HepG2 (cell line): ENCODE measurements around the gene BACH1. TPM values are rescaled to one million over a fixed set of nuclear protein-coding genes. Genes with fewer than 3 reads are reported as not detected.

ENCODE experiments used
- CENPT ChIP-seq: sonication (generic); formaldehyde crosslinking; IDR thresholded peaks from 2 replicates; pipeline ENCODE4 v1.8.0; 2022; ENCODE audit warnings: low read depth, mild to moderate bottlenecking, moderate library complexity, missing genetic modification reagents
- ETV5 ChIP-seq: IDR thresholded peaks from 2 replicates; pipeline ENCODE4 v1.6.1; 2018; ENCODE audit warnings: missing biosample characterization, missing genetic modification reagents, inconsistent platforms, borderline replicate concordance
- FOXA1 ChIP-seq, 2 experiments: fragments of 450-650 bp in 1 of 2; sonication (generic) in 1 of 2; formaldehyde crosslinking in 1 of 2; IDR thresholded peaks; 2 replicates each; pipeline versions ENCODE4 v1.4.0 to v1.6.1; 2016 to 2020; ENCODE audit warnings: missing genetic modification reagents in 1 of 2
- TBP ChIP-seq: sonication (generic); formaldehyde crosslinking; IDR thresholded peaks from 2 replicates; pipeline ENCODE4 v1.5.0; 2020; ENCODE audit warnings: missing genetic modification reagents
- TSC22D2 ChIP-seq: sonication (generic); formaldehyde crosslinking; IDR thresholded peaks from 2 replicates; pipeline ENCODE4 v1.5.1; 2020; ENCODE audit warnings: missing genetic modification reagents, mild to moderate bottlenecking, borderline replicate concordance
- YEATS2 ChIP-seq: sonication (generic); formaldehyde crosslinking; IDR thresholded peaks from 2 replicates; pipeline ENCODE4 v1.4.0; 2020; ENCODE audit warnings: missing genetic modification reagents, borderline replicate concordance
- ZBTB1 ChIP-seq: sonication (generic); formaldehyde crosslinking; IDR thresholded peaks from 2 replicates; pipeline ENCODE4 v1.4.0; 2020; ENCODE audit warnings: missing genetic modification reagents, borderline replicate concordance
- ZNF598 ChIP-seq: sonication (generic); formaldehyde crosslinking; IDR thresholded peaks from 2 replicates; pipeline ENCODE4 v1.5.1; 2020; ENCODE audit warnings: mild to moderate bottlenecking, missing genetic modification reagents, borderline replicate concordance
- polyA plus RNA-seq, 8 experiments: library from polyadenylated mRNA; depleted of rRNA in 3 of 8; stranded (reverse) in 7 of 8; unstranded in 1 of 8; fragments of >200 nt; fragmentation: Illumina TruSeq in 4 of 8; extraction: Trizol in 4 of 8; gene quantifications; 2 replicates each; pipeline versions ENCODE4 v1.2.1 to v1.2.3, GENCODE V29; 2011 to 2016; ENCODE audit warnings: low read depth in 4 of 8, missing spikeins in 1 of 8, mixed read lengths in 1 of 8; ENCODE audit not compliant: insufficient read depth in 1 of 8
- total RNA-seq, 5 experiments: library from RNA; depleted of rRNA; stranded (reverse); fragments of >200 nt; fragmentation: Illumina TruSeq; extraction: Trizol; gene quantifications; 2 replicates each; pipeline ENCODE4 v1.2.3, GENCODE V29; 2016; ENCODE audit warnings: low read depth in 1 of 5
- TF ChIP-seq, protein P1 (sequence below): sonication (generic); formaldehyde crosslinking; IDR thresholded peaks from 2 replicates; pipeline ENCODE4 v1.4.0; 2020; ENCODE audit warnings: missing genetic modification reagents, borderline replicate concordance
- TF ChIP-seq, protein P2 (sequence below): IDR thresholded peaks from 2 replicates; pipeline ENCODE4 v1.6.1; 2018; ENCODE audit warnings: missing genetic modification reagents
- TF ChIP-seq, protein P3 (sequence below): sonication (generic); formaldehyde crosslinking; IDR thresholded peaks from 2 replicates; pipeline ENCODE4 v1.5.0; 2020; ENCODE audit warnings: mild to moderate bottlenecking, missing genetic modification reagents
- TF ChIP-seq, protein P4 (sequence below): sonication (generic); formaldehyde crosslinking; IDR thresholded peaks from 2 replicates; pipeline ENCODE4 v1.5.0; 2020; ENCODE audit warnings: missing genetic modification reagents
- TF ChIP-seq, protein P5 (sequence below): fragments of 450-650 bp; IDR thresholded peaks from 2 replicates; pipeline ENCODE4 v1.6.1; 2016
- TF ChIP-seq, protein P6 (sequence below): sonication (generic); formaldehyde crosslinking; IDR thresholded peaks from 2 replicates; pipeline ENCODE4 v1.4.0; 2020; ENCODE audit warnings: missing genetic modification reagents

Gene BACH1
- total and polyA plus RNA-seq, 2 of the 13 experiments (the other 11 are each of a cell fraction or from before 2014, with no cell fraction given): 16.5 to 51.7 TPM

DNA sequence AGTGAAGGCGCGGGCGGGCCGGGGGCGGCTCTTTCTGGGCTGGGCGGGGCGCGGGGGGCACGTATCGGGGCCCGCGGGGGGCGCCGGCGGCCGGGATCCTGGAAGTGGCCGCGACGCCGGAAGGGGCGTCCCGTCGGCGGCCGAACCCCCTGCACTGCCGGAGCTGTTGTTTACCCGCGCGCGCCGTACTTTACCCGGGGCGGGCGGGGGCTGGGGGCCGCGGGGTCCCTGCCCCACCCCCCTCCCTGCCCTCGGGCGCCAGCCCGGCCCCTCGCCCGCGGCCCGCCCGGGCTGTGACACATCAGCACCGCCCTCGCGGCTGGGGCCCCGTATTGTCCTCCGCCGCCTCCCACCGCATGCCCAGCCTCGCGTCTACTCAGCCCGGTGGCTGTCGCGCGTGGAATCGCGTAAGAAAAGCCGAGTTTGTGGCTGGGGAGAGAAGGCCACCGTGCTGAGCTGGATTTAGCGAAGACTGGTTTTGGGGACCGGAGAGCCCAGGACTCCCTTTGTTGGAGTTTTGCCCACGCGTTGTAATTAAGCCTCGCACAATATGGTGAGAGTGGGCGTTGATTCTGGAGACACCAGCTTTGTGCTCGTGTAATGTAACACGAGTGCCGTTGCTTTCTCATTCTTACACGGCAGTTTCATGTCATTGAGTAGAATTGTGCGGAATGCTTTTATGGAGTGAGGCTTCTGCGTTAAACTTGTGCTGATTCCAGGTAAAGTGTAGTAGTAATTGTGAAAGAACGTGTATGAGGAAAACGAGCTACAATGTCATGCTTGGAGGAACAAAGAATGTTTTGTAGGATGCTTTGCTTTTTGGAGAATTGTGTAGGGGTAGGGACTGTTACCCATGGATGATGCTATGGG, 559 bp downstream of the BACH1 start (continued):
- TF ChIP-seq FOXA1 (IDR thresholded peaks at IDR 0.05): no peak
- peak; percentile 52 for TF ChIP-seq FOXA1 (CRISPR knock-in tag; IDR thresholded peaks at IDR 0.05)
- TF ChIP-seq ETV5 (CRISPR knock-in tag): peak; percentile 13; the same call in 1 of the 2 replicates
- TF ChIP-seq, protein P1, sequence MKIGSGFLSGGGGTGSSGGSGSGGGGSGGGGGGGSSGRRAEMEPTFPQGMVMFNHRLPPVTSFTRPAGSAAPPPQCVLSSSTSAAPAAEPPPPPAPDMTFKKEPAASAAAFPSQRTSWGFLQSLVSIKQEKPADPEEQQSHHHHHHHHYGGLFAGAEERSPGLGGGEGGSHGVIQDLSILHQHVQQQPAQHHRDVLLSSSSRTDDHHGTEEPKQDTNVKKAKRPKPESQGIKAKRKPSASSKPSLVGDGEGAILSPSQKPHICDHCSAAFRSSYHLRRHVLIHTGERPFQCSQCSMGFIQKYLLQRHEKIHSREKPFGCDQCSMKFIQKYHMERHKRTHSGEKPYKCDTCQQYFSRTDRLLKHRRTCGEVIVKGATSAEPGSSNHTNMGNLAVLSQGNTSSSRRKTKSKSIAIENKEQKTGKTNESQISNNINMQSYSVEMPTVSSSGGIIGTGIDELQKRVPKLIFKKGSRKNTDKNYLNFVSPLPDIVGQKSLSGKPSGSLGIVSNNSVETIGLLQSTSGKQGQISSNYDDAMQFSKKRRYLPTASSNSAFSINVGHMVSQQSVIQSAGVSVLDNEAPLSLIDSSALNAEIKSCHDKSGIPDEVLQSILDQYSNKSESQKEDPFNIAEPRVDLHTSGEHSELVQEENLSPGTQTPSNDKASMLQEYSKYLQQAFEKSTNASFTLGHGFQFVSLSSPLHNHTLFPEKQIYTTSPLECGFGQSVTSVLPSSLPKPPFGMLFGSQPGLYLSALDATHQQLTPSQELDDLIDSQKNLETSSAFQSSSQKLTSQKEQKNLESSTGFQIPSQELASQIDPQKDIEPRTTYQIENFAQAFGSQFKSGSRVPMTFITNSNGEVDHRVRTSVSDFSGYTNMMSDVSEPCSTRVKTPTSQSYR (CRISPR knock-in tag): peak; percentile 70
- TF ChIP-seq YEATS2 (CRISPR knock-in tag): 0 out of 2 replicates have a peak, but pooled peaks have one; percentile 46
- TF ChIP-seq, protein P2, sequence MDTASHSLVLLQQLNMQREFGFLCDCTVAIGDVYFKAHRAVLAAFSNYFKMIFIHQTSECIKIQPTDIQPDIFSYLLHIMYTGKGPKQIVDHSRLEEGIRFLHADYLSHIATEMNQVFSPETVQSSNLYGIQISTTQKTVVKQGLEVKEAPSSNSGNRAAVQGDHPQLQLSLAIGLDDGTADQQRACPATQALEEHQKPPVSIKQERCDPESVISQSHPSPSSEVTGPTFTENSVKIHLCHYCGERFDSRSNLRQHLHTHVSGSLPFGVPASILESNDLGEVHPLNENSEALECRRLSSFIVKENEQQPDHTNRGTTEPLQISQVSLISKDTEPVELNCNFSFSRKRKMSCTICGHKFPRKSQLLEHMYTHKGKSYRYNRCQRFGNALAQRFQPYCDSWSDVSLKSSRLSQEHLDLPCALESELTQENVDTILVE (CRISPR knock-in tag): no peak
- TF ChIP-seq CENPT (CRISPR knock-in tag): no peak
- TF ChIP-seq ZBTB1: no peak
- TF ChIP-seq, protein P3, sequence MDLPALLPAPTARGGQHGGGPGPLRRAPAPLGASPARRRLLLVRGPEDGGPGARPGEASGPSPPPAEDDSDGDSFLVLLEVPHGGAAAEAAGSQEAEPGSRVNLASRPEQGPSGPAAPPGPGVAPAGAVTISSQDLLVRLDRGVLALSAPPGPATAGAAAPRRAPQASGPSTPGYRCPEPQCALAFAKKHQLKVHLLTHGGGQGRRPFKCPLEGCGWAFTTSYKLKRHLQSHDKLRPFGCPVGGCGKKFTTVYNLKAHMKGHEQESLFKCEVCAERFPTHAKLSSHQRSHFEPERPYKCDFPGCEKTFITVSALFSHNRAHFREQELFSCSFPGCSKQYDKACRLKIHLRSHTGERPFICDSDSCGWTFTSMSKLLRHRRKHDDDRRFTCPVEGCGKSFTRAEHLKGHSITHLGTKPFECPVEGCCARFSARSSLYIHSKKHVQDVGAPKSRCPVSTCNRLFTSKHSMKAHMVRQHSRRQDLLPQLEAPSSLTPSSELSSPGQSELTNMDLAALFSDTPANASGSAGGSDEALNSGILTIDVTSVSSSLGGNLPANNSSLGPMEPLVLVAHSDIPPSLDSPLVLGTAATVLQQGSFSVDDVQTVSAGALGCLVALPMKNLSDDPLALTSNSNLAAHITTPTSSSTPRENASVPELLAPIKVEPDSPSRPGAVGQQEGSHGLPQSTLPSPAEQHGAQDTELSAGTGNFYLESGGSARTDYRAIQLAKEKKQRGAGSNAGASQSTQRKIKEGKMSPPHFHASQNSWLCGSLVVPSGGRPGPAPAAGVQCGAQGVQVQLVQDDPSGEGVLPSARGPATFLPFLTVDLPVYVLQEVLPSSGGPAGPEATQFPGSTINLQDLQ: no peak
- TF ChIP-seq, protein P4, sequence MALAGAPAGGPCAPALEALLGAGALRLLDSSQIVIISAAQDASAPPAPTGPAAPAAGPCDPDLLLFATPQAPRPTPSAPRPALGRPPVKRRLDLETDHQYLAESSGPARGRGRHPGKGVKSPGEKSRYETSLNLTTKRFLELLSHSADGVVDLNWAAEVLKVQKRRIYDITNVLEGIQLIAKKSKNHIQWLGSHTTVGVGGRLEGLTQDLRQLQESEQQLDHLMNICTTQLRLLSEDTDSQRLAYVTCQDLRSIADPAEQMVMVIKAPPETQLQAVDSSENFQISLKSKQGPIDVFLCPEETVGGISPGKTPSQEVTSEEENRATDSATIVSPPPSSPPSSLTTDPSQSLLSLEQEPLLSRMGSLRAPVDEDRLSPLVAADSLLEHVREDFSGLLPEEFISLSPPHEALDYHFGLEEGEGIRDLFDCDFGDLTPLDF: no peak
- TF ChIP-seq, protein P5, sequence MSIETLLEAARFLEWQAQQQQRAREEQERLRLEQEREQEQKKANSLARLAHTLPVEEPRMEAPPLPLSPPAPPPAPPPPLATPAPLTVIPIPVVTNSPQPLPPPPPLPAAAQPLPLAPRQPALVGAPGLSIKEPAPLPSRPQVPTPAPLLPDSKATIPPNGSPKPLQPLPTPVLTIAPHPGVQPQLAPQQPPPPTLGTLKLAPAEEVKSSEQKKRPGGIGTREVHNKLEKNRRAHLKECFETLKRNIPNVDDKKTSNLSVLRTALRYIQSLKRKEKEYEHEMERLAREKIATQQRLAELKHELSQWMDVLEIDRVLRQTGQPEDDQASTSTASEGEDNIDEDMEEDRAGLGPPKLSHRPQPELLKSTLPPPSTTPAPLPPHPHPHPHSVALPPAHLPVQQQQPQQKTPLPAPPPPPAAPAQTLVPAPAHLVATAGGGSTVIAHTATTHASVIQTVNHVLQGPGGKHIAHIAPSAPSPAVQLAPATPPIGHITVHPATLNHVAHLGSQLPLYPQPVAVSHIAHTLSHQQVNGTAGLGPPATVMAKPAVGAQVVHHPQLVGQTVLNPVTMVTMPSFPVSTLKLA: no peak
- TF ChIP-seq TBP: no peak
- no peak for TF ChIP-seq TSC22D2 (CRISPR knock-in tag)
- TF ChIP-seq, protein P6, sequence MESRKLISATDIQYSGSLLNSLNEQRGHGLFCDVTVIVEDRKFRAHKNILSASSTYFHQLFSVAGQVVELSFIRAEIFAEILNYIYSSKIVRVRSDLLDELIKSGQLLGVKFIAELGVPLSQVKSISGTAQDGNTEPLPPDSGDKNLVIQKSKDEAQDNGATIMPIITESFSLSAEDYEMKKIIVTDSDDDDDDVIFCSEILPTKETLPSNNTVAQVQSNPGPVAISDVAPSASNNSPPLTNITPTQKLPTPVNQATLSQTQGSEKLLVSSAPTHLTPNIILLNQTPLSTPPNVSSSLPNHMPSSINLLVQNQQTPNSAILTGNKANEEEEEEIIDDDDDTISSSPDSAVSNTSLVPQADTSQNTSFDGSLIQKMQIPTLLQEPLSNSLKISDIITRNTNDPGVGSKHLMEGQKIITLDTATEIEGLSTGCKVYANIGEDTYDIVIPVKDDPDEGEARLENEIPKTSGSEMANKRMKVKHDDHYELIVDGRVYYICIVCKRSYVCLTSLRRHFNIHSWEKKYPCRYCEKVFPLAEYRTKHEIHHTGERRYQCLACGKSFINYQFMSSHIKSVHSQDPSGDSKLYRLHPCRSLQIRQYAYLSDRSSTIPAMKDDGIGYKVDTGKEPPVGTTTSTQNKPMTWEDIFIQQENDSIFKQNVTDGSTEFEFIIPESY (CRISPR knock-in tag): no peak
- no peak for TF ChIP-seq ZNF598 (CRISPR knock-in tag)
